Type B pancreatic cell (in vitro differentiated cells): ENCODE measurements around the gene POLA1. TPM values are rescaled to one million over a fixed set of nuclear protein-coding genes. Genes with fewer than 3 reads are reported as not detected.

Source experiments
- DNase-seq: peaks from one replicate; pipeline ENCODE4 v3.0.0; 2021; ENCODE audit warnings: mixed read lengths; ENCODE audit not compliant: unreplicated experiment; ENCODE audit errors: extremely low spot score
- H3K27ac Mint-ChIP-seq: 2 replicates; pipeline ENCODE4 v1.8.0; 2021; ENCODE audit warnings: mild to moderate bottlenecking, mixed read lengths
- H3K27me3 Mint-ChIP-seq: 2 replicates; pipeline ENCODE4 v1.8.0; 2021; ENCODE audit warnings: mixed read lengths
- H3K36me3 Mint-ChIP-seq: 2 replicates; pipeline ENCODE4 v1.8.0; 2021; ENCODE audit warnings: mixed read lengths
- H3K4me1 Mint-ChIP-seq: one replicate; pipeline ENCODE4 v1.8.0; 2021; ENCODE audit warnings: mixed read lengths; ENCODE audit not compliant: unreplicated experiment
- H3K4me3 Mint-ChIP-seq: 2 replicates; pipeline ENCODE4 v1.8.0; 2021; ENCODE audit warnings: mild to moderate bottlenecking, mixed read lengths
- H3K9me3 Mint-ChIP-seq: 2 replicates; pipeline ENCODE4 v1.8.0; 2021; ENCODE audit warnings: mixed read lengths
- CTCF ChIP-seq: fragments of 200-600 bp; sonication (generic); conservative IDR thresholded peaks from 2 replicates; pipeline ENCODE4 v1.5.0; 2021; ENCODE audit warnings: antibody characterized with exemption, mild to moderate bottlenecking
- total RNA-seq: library from RNA; stranded (reverse); gene quantifications from 2 replicates; pipeline ENCODE4 v1.2.1, GENCODE V29; 2021; ENCODE audit warnings: low replicate concordance

The POLA1 gene
- total RNA-seq, 1 donor from 2014 or later: 44.4 TPM

GRCh38 chrX:24760363-24761000 is 66.8 kb downstream of the POLA1 start:
- Mint-ChIP-seq H3K4me3 (no peak overlapping the region), H3K9me3 (no peaks in the 10 kb centered on the region), H3K27me3 (no peaks in the 10 kb centered on the region), H3K36me3 (peaks cover 37% of the 10 kb centered on the region), H3K4me1 (no peaks in the 10 kb centered on the region), H3K27ac (no peak overlapping the region)
- DNase-seq: no peak
- TF ChIP-seq CTCF: no peak

DNA sequence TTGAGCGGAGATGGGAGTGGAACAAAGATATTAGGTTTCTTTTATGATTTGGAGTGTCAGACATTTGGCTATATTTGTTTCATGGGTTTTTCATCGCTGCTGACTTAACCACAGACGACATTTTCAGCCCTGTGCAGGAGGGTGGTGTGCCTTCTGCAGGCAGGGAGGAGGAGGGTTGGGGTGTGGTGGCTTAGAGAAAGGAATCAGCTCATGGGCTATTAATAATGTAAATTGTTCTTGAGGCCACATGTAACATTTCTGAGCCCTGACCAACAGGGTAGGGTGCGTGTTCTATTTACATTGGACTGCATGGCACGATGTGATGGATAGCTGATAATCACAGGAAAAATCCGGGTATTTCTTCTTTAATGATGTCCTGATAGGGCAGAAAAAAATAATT is 67.6 kb downstream of the POLA1 start:
- H3K4me1 Mint-ChIP-seq: no peaks in the 10 kb centered on the region
- no peak overlapping the region for H3K4me3 Mint-ChIP-seq
- H3K9me3 Mint-ChIP-seq: no peaks in the 10 kb centered on the region
- no peak overlapping the region for H3K27ac Mint-ChIP-seq
- peaks cover 38% of the 10 kb centered on the region for H3K36me3 Mint-ChIP-seq
- H3K27me3 Mint-ChIP-seq: no peaks in the 10 kb centered on the region
- DNase-seq: no peak
- TF ChIP-seq CTCF: no peak

- no peak overlapping the region for H3K27ac Mint-ChIP-seq
- no peaks in the 10 kb centered on the region for H3K27me3 Mint-ChIP-seq
- DNase-seq: no peak
- no peak for TF ChIP-seq CTCF
- no peak overlapping the region for H3K4me3 Mint-ChIP-seq
- H3K36me3 Mint-ChIP-seq: peaks cover 40% of the 10 kb centered on the region
- no peaks in the 10 kb centered on the region for H3K9me3 Mint-ChIP-seq
- no peaks in the 10 kb centered on the region for H3K4me1 Mint-ChIP-seq
Measured at GRCh38 chrX:24763989-24764388, 70.3 kb downstream of the POLA1 start.

- no peak overlapping the region for H3K4me3 Mint-ChIP-seq
- H3K27me3 Mint-ChIP-seq: no peaks in the 10 kb centered on the region
- peaks cover 31% of the 10 kb centered on the region for H3K36me3 Mint-ChIP-seq
- H3K27ac Mint-ChIP-seq: no peak overlapping the region
- DNase-seq: no peak
- no peak for TF ChIP-seq CTCF
- no peaks in the 10 kb centered on the region for H3K4me1 Mint-ChIP-seq
- no peaks in the 10 kb centered on the region for H3K9me3 Mint-ChIP-seq
Measured at GRCh38 chrX:24767557-24767956, 73.8 kb downstream of the POLA1 start.

DNA sequence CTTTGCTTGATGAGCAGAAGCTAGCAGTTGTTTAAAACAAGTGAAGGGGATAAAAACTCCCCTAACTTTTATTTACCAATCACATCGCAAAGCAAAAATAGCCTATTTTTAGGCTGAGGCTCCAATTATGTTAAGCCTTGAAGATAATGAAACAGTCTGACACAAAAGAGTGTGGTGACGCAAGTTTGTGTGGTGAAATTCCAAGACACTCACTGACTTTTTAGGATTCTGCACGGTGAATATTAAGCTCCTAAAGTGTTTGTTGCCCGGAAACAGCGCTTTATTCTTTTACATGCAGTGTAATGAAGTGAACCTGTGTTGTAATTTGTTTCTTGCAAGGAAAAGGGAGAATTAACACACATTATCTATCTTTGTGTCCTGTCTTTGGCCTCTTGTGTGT is 74.8 kb downstream of the POLA1 start:
- peaks cover 26% of the 10 kb centered on the region for H3K36me3 Mint-ChIP-seq
- no peaks in the 10 kb centered on the region for H3K9me3 Mint-ChIP-seq
- no peak for TF ChIP-seq CTCF
- no peak overlapping the region for H3K27ac Mint-ChIP-seq
- H3K4me3 Mint-ChIP-seq: no peak overlapping the region
- no peaks in the 10 kb centered on the region for H3K4me1 Mint-ChIP-seq
- no peak for DNase-seq
- no peaks in the 10 kb centered on the region for H3K27me3 Mint-ChIP-seq

- Mint-ChIP-seq H3K9me3 (no peaks in the 10 kb centered on the region), H3K36me3 (peaks cover 18% of the 10 kb centered on the region), H3K4me1 (no peaks in the 10 kb centered on the region), H3K27me3 (no peaks in the 10 kb centered on the region), H3K27ac (no peak overlapping the region), H3K4me3 (no peak overlapping the region)
- DNase-seq: no peak
- TF ChIP-seq CTCF: no peak
Measured at GRCh38 chrX:24774650-24775049, 80.9 kb downstream of the POLA1 start.
